GM21526 (cell line): ENCODE data around the gene LCE1A.

Source experiments
- ATAC-seq: cut with Tn5 transposase; IDR thresholded peaks from one replicate; pipeline ENCODE4 v1.9.1; 2021; ENCODE audit warnings: moderate library complexity; ENCODE audit not compliant: unreplicated experiment, low FRiP score

Gene LCE1A

GRCh38 chr1:152827173-152827572 lies at the start of gene LCE1A:
LCE1A (plus strand) TSS chr1:152827473; CDS start chr1:152827473, 0 bp downstream.
- no peak for ATAC-seq

GRCh38 chr1:152777510-152778137 lies 49.6 kb upstream of the LCE1A start:
- ATAC-seq, result no peak

GRCh38 chr1:152783095-152783494 lies 44.2 kb upstream of the LCE1A start:
- ATAC-seq, result no peak

GRCh38 chr1:152786077-152786476 lies 41.2 kb upstream of the LCE1A start, which contains the start of gene LCE1E:
LCE1E (plus strand) TSS chr1:152786257; CDS start chr1:152787300, 1,043 bp downstream.
- no peak for ATAC-seq

GRCh38 chr1:152795686-152796085 lies 31.6 kb upstream of the LCE1A start:
- no peak for ATAC-seq

GRCh38 chr1:152796421-152796820 lies 30.9 kb upstream of the LCE1A start, which contains the start of gene LCE1D:
LCE1D (plus strand) TSS chr1:152796721; CDS start chr1:152797795, 1,074 bp downstream.
- no peak for ATAC-seq

GRCh38 chr1:152801333-152801732 lies 25.9 kb upstream of the LCE1A start:
- no peak for ATAC-seq

- ATAC-seq, result no peak
These were observed 20.7 kb upstream of the LCE1A start, which contains the start of gene LCE1C for GRCh38 chr1:152806576-152806975. LCE1C (minus strand) TSS chr1:152806651; CDS start chr1:152805478, 1,173 bp downstream.

GRCh38 chr1:152811050-152811449 lies 16.2 kb upstream of the LCE1A start:
- no peak for ATAC-seq

GRCh38 chr1:152811671-152812070 lies 15.6 kb upstream of the LCE1A start, which contains the start of gene LCE1B:
LCE1B (plus strand) TSS chr1:152811971; CDS start chr1:152812447, 476 bp downstream.
- ATAC-seq, result no peak

GRCh38 chr1:152817309-152817708 lies 10.0 kb upstream of the LCE1A start:
- ATAC-seq, result no peak

GRCh38 chr1:152823294-152823693 lies 4.0 kb upstream of the LCE1A start:
- ATAC-seq, result no peak

- ATAC-seq, result no peak
These were observed 2.3 kb upstream of the LCE1A start for GRCh38 chr1:152824964-152825363.

- no peak for ATAC-seq
These were observed 9.6 kb downstream of the LCE1A start for GRCh38 chr1:152836870-152837269.

GRCh38 chr1:152842556-152842955 lies 15.3 kb downstream of the LCE1A start, which contains the start of gene LCE6A:
LCE6A (plus strand) TSS chr1:152842856; CDS start chr1:152843521, 665 bp downstream.
- no peak for ATAC-seq

- ATAC-seq, result no peak
These were observed 28.4 kb downstream of the LCE1A start for GRCh38 chr1:152855661-152856060.

GRCh38 chr1:152858062-152858461 lies 30.8 kb downstream of the LCE1A start:
- ATAC-seq, result no peak

- ATAC-seq, result no peak
These were observed 32.4 kb downstream of the LCE1A start, which contains the start of gene LCE7A for GRCh38 chr1:152859696-152860095. LCE7A (plus strand) TSS chr1:152859996; CDS start chr1:152860698, 702 bp downstream.

- ATAC-seq, result no peak
These were observed 32.9 kb downstream of the LCE1A start for GRCh38 chr1:152860129-152860528.

GRCh38 chr1:152861374-152861773 lies 34.1 kb downstream of the LCE1A start:
- no peak for ATAC-seq

- no peak for ATAC-seq
These were observed 37.2 kb downstream of the LCE1A start for GRCh38 chr1:152864443-152864842.

- no peak for ATAC-seq
These were observed 39.0 kb downstream of the LCE1A start for GRCh38 chr1:152866321-152866720.
